ENCODE results near the gene HBE1.

HBE1 gene

GRCh38 chr11:5232176-5232575 lies 37.6 kb downstream of the HBE1 start:
- FAIRE-seq, result no peak

- FAIRE-seq, result no peak
These were observed 38.6 kb downstream of the HBE1 start for GRCh38 chr11:5231111-5231510.

GRCh38 chr11:5230266-5230665 lies 39.5 kb downstream of the HBE1 start:
- FAIRE-seq, result no peak

GRCh38 chr11:5229796-5230195 lies 39.9 kb downstream of the HBE1 start:
- no peak for FAIRE-seq

- FAIRE-seq, result no peak
These were observed 40.4 kb downstream of the HBE1 start for GRCh38 chr11:5229356-5229755.

GRCh38 chr11:5228124-5228523 lies 41.6 kb downstream of the HBE1 start:
- FAIRE-seq, result no peak

GRCh38 chr11:5227681-5228080 lies 42.1 kb downstream of the HBE1 start:
- no peak for FAIRE-seq

GRCh38 chr11:5226732-5227310 lies 42.9 kb downstream of the HBE1 start, which contains the start of gene HBB:
HBB (minus strand) TSS chr11:5227071; CDS start chr11:5227021, 50 bp downstream.
- FAIRE-seq, result no peak

GRCh38 chr11:5225480-5225871 lies 44.3 kb downstream of the HBE1 start:
- no peak for FAIRE-seq

- FAIRE-seq, result no peak
These were observed 44.9 kb downstream of the HBE1 start for GRCh38 chr11:5224538-5225479.

GRCh38 chr11:5223686-5224085 lies 46.1 kb downstream of the HBE1 start:
- no peak for FAIRE-seq

GRCh38 chr11:5223146-5223545 lies 46.6 kb downstream of the HBE1 start:
- FAIRE-seq, result no peak

Measured in islet of Langerhans (tissue), 1 donor.